Measurements from ENCODE around the gene HM13. TPM values are rescaled to one million over a fixed set of nuclear protein-coding genes. Genes with fewer than 3 reads are reported as not detected.

The HM13 gene
- total and polyA plus RNA-seq, 4 donors = 57.6 to 210 (median 99.1) TPM

GRCh38 chr20:31542201-31542842 lies 28.1 kb downstream of the HM13 start (continued):
- no peak for TF ChIP-seq REST (IDR thresholded peaks at IDR 0.05)
- no peak for TF ChIP-seq SP1 (IDR thresholded peaks at IDR 0.05)

- peaks cover 0 to 4% (median 0%) of the 10 kb centered on the region in 4 donors for H3K4me1 ChIP-seq (ENCODE audit: control insufficient read depth in 4 of 4, insufficient read depth in 4 of 4, low read length in 3 of 4)
- H3K9me3 ChIP-seq (ENCODE audit: control insufficient read depth in 4 of 4, low read length in 3 of 4) = no peaks in the 10 kb centered on the region
- no peaks in the 10 kb centered on the region for H3K27me3 ChIP-seq (ENCODE audit: control insufficient read depth in 4 of 4, insufficient read depth in 4 of 4, low read length in 3 of 4)
- TF ChIP-seq HNF4A (conservative IDR thresholded peaks at IDR 0.05) = no peak
- TF ChIP-seq ZBTB33 (IDR thresholded peaks at IDR 0.05) = no peak
- no peak for TF ChIP-seq REST (IDR thresholded peaks at IDR 0.05)
- no peak for TF ChIP-seq SP1 (IDR thresholded peaks at IDR 0.05)
- TF ChIP-seq RAD21 (IDR thresholded peaks at IDR 0.05) = no peak
- no peak for TF ChIP-seq RXRA (IDR thresholded peaks at IDR 0.05)
- TF ChIP-seq JUND (IDR thresholded peaks at IDR 0.05) = no peak
- no peak for TF ChIP-seq MAX (IDR thresholded peaks at IDR 0.05)
- no peak for DNase-seq (ENCODE audit: low spot score)
- WGBS = 97% methylated on average over 8 of the region's 8 CpGs
- no peak overlapping the region for H3K9ac ChIP-seq (ENCODE audit: low read depth in 1 of 2, low read length in 2 of 2)
- H3K36me3 ChIP-seq (ENCODE audit: control insufficient read depth in 4 of 4, insufficient read depth in 3 of 4, low read depth in 1 of 4, low read length in 3 of 4) = peaks cover 6 to 47% (median 29%) of the 10 kb centered on the region in 4 donors
- H3K27ac ChIP-seq (ENCODE audit: low read depth in 1 of 2, low read length in 2 of 2) = no peak overlapping the region
- H3K4me3 ChIP-seq (ENCODE audit: low read depth in 1 of 3, low read length in 3 of 3) = no peak overlapping the region
Measured at GRCh38 chr20:31542963-31543362, 28.7 kb downstream of the HM13 start.

All from liver (tissue), 9 donors.